ENCODE data around the gene CCDC60. TPM values are rescaled to one million over a fixed set of nuclear protein-coding genes. Genes with fewer than 3 reads are reported as not detected.

CCDC60 gene
- total and polyA plus RNA-seq, 5 experiments from 2014 or later, result not detected

DNA sequence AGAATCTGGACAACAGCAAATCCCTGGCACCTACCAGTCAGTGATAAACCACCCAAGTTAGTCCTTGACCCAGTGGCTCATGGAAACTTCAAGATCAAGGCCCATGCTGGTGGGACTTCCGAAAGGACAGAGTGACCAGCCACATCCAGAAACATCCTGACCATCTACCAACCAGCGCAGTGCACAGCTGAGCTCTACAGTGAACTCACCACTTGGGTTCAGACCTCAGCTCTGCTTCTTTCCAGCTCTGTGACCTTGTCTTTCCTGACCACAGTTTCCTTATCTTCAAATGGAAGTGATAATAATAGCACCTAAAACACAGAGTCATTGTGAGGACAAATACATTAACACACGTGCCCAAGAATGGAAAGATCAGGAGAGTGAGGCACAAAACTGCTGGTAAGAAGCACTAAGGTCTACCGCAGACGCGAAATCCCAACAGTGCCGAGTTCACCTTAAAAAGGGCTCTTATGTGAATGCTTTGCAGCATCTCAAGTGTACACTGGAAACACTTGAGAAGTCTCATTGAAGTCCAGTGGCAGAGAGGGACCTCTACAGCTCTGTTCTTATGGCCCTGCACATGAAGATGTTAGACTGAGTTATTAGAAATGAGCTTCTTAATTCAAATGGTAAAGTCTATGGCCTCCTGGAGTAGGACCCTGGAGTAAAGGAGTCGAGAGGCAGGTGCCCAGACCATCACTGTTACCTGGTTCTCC, 128.8 kb downstream of the CCDC60 start:
- POLR2A ChIA-PET, result no interaction called here
- no peak for DNase-seq
- Mint-ChIP-seq H3K36me3 (peaks cover 0 to 10% (median 0%) of the 10 kb centered on the region in 3 donors), H3K27ac (no peak overlapping the region), H3K4me1 (no peaks in the 10 kb centered on the region), H3K9me3 (peaks cover 0 to 29% (median 5%) of the 10 kb centered on the region in 9 donors), H3K27me3 (peaks cover 6 to 22% (median 11%) of the 10 kb centered on the region in 5 donors), H3K4me3 (no peak overlapping the region)
- no peak for ATAC-seq

DNA sequence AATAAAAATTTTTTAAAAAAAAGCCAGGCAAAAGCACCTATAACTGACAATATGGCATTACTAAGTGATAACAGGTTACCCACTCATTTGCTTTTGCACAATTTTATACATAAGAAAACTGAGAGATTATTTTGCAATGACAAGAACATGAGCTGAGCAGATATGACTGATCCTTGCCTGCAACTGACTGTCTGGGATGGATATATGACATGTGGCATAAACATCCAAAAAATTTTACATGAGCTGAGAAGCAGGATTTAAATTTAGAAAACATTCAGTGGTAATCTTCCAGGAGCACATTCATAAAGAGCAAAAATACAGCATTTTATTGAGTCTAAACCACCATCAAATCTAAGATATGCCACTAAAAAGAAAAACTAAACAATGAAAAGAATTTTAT, 133.8 kb downstream of the CCDC60 start:
- Mint-ChIP-seq H3K27me3 (peaks cover 3 to 21% (median 9%) of the 10 kb centered on the region in 5 donors), H3K36me3 (no peaks in the 10 kb centered on the region), H3K4me3 (no peak overlapping the region), H3K4me1 (no peaks in the 10 kb centered on the region), H3K9me3 (peaks cover 0 to 4% (median 0%) of the 10 kb centered on the region in 9 donors), H3K27ac (no peak overlapping the region)
- POLR2A ChIA-PET, result no interaction called here
- DNase-seq (no peak), ATAC-seq (no peak)

DNA sequence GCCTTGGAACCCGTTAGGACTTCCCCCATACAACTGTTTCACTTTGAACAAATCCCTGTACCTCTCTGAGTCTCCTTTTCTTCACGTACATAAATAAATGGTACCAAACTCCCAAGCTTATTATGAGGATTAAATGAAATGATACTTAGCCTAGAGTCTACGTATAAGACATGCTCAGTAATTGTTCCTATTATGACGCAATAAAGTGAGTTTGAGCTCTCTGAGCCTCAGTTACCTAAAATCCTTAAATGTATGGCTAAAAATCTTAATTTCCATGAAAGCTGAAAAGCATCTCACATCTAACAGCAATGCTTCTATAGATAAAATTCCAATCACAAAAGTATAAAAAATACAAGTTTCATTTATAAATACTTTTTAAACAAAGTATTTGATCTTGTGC, 141.1 kb downstream of the CCDC60 start:
- Mint-ChIP-seq H3K27ac (no peak overlapping the region), H3K9me3 (peaks cover 0 to 5% (median 2%) of the 10 kb centered on the region in 9 donors), H3K36me3 (no peaks in the 10 kb centered on the region), H3K4me3 (no peak overlapping the region), H3K4me1 (no peaks in the 10 kb centered on the region), H3K27me3 (peaks cover 0 to 8% (median 6%) of the 10 kb centered on the region in 5 donors)
- POLR2A ChIA-PET, result no interaction called here
- DNase-seq (no peak), ATAC-seq (no peak)

DNA sequence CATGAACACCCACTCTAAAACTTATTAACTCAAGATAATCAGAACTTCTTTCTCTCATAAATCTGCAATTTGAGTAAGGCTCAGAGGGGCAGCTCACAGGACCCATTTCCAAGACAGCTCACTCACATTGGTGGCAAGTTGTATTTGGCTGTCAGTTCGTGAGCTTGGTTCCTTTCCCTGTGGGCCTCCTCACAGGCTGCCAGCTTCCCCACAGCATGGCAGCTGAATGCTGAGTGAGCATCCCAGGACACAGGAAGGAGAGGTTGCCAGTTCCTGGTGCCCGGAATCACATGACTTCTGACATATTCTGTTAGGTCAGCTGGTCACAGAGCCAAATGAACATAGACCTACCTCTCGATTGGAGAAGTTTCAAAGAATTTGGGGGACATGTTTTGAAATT, 142.4 kb downstream of the CCDC60 start:
- no peaks in the 10 kb centered on the region for H3K36me3 Mint-ChIP-seq
- no peak for ATAC-seq
- POLR2A ChIA-PET, result no interaction called here
- H3K4me3 Mint-ChIP-seq, result no peak overlapping the region
- peaks cover 0 to 5% (median 2%) of the 10 kb centered on the region in 9 donors for H3K9me3 Mint-ChIP-seq
- peaks cover 0 to 8% (median 4%) of the 10 kb centered on the region in 5 donors for H3K27me3 Mint-ChIP-seq
- no peak for DNase-seq
- no peaks in the 10 kb centered on the region for H3K4me1 Mint-ChIP-seq
- H3K27ac Mint-ChIP-seq, result no peak overlapping the region

DNA sequence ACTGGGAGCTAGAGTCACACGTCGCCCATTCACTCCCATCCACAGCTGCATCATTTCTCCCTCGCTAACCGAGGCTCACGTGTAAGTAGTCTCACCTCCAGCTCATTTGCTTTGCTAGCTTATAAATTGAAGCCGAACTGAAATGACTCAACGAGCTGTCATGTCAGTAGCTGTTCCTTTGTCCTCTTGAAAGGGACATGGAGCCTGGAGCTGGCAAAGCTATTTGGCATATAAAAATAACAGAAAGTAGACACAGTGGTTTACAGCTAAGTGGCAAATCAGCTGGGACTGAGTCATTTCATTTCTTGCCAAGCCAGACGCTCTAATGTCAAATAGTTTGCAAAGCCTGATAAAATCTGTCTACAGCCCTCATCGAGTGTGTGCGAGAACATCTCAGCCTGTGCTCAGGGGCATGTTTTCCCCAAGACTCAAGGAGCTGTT, 144.6 kb downstream of the CCDC60 start:
- POLR2A ChIA-PET, result no interaction called here
- no peak for DNase-seq
- Mint-ChIP-seq H3K27ac (no peak overlapping the region), H3K4me1 (no peaks in the 10 kb centered on the region), H3K27me3 (peaks cover 0 to 4% (median 3%) of the 10 kb centered on the region in 5 donors), H3K36me3 (no peaks in the 10 kb centered on the region), H3K9me3 (peaks cover 0 to 6% (median 3%) of the 10 kb centered on the region in 9 donors), H3K4me3 (no peak overlapping the region)
- ATAC-seq, result no peak

DNA sequence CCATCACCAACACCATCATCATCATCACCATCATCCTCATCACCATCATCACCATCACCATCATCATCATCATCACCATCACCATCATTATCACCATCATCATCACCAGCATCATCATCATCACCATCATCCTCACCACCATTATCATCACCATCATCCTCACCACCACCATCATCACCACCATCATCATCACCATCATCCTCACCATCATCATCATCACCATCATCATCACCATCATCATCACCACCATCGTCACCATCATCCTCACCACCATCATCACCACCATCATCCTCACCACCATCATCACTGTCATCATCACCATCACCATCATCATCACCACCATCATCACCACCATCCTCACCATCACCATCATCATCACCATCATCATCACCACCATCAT, 146.0 kb downstream of the CCDC60 start:
- no peak for ATAC-seq
- Mint-ChIP-seq H3K27me3 (peaks cover 3 to 11% (median 10%) of the 10 kb centered on the region in 5 donors), H3K9me3 (peaks cover 0 to 7% (median 4%) of the 10 kb centered on the region in 9 donors), H3K4me1 (no peaks in the 10 kb centered on the region), H3K36me3 (no peaks in the 10 kb centered on the region), H3K4me3 (no peak overlapping the region), H3K27ac (no peak overlapping the region)
- POLR2A ChIA-PET, result no interaction called here
- DNase-seq, result no peak

DNA sequence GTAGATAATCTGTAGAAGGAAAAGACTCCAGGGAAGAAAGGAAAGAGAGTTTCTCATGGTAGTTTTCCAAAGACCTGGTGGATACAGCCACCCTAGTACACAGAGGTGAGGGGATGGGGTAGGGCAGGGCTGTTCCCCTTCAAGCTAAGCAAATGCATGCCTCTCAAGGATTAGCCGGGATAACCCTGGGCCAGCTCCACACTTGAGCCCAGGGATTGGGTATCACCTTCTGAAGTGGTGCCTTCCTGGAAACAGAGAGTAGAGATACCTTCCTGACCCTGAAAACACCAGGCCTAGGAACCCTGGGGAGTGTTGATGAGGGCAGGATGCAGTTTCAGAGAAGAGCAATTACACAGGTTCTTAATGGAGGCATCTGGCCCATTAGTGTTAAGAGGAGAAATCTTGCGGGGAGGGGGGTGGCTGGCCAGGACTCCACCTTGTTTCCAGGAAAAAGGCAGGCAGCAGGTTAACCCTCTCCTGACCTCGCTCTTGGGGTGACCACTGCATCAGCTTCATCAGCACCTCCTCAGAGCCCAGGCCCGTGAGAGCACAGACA, 152.1 kb downstream of the CCDC60 start:
- H3K36me3 Mint-ChIP-seq, result no peaks in the 10 kb centered on the region
- DNase-seq (no peak), ATAC-seq (no peak)
- H3K4me1 Mint-ChIP-seq, result no peaks in the 10 kb centered on the region
- POLR2A ChIA-PET, result no interaction called here
- H3K9me3 Mint-ChIP-seq, result peaks cover 0 to 5% (median 0%) of the 10 kb centered on the region in 9 donors
- H3K27me3 Mint-ChIP-seq, result peaks cover 11 to 60% (median 31%) of the 10 kb centered on the region in 5 donors
- H3K4me3 Mint-ChIP-seq, result no peak overlapping the region
- no peak overlapping the region for H3K27ac Mint-ChIP-seq

DNA sequence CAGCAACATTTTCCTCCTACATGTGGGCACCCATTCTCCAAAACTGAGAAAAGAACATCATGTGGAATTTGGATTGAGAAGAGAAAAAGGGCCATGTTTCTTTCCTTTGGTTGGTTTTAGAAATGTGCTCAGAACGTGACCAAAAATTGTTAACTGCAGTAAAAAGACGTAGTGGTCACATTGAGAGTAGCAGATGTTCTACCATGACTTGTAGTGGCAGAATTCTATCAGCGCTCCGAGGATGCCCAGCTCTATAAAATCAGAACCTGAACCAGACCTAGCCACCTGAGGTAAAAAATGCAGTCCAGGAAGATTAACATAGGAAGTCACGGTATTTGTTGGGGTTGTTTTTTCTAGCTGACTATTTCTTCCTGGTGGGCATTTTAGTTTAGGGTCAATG, 157.3 kb downstream of the CCDC60 start:
- Mint-ChIP-seq H3K4me1 (no peaks in the 10 kb centered on the region), H3K27ac (no peak overlapping the region), H3K4me3 (no peak overlapping the region), H3K36me3 (no peaks in the 10 kb centered on the region), H3K9me3 (no peaks in the 10 kb centered on the region), H3K27me3 (peaks cover 8 to 72% (median 36%) of the 10 kb centered on the region in 5 donors)
- DNase-seq (no peak), ATAC-seq (no peak)
- POLR2A ChIA-PET, result no interaction called here

DNA sequence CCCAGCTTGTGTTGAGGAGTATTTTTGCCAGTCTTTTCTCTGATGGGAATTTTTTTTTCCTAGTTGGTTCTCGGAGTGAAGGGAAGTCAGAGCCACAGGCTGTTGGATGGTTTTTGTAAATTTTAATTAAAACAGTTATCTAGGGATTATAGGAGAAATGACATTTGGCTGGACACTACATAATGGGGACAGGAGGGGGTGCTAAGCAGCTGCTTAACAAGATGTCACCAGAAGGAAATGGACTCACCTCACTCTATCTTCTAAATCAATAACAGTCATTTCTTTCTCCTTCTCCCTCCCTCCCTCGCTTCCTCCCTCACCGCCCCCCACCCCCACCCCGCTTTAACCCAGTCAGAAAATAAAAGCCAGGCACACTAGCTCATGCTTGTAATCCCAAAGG, 165.7 kb downstream of the CCDC60 start:
- POLR2A ChIA-PET, result no interaction called here
- Mint-ChIP-seq H3K36me3 (no peaks in the 10 kb centered on the region), H3K4me3 (no peak overlapping the region), H3K9me3 (peaks cover 0 to 5% (median 0%) of the 10 kb centered on the region in 9 donors), H3K27ac (peak overlapping the region in 1 of 10 donors; percentile 21), H3K4me1 (no peaks in the 10 kb centered on the region), H3K27me3 (peaks cover 12 to 43% (median 32%) of the 10 kb centered on the region in 5 donors)
- ATAC-seq (no peak), DNase-seq (no peak)

DNA sequence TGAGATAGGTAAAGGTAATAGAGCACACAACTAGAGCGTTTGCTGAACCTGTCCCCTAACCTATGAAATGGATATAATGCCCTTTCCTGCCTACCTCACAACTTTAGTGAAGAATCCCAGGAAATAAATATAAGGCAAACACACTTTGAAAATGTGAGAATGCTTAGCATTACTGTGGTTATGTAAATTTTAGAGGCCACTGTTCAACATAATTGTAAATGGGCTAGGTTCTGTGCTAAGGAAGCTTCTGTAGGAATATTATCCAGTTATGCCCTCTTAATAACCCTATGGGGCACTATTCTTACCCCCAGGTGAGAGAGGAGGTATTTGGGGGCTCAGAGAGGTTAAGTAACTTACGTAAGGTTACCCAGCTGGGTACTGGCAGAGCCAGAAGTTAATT, 166.5 kb downstream of the CCDC60 start:
- H3K27me3 Mint-ChIP-seq, result peaks cover 12 to 38% (median 35%) of the 10 kb centered on the region in 5 donors

DNA sequence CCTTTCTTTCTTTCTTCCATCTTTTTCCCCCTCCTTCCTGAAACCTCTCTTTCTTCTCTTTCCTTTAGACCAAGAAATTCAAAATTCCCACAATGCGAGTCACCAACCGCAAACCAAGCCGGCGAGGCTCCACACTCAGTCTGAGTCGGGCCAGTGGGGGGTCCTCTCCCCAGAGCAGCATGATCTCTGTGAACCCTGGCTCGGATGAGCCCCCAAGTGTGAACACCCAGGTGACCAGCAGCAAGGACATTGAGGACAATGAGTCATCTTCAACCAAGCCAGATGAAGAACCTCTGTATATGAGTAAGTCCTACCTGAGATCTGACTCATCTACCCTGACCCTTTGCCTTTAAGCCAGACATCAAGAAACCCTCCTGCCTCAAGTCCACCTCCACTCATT, 170.5 kb downstream of the CCDC60 start:
- peaks cover 0 to 4% (median 0%) of the 10 kb centered on the region in 9 donors for H3K9me3 Mint-ChIP-seq
- H3K27me3 Mint-ChIP-seq, result peaks cover 8 to 28% (median 27%) of the 10 kb centered on the region in 5 donors
- POLR2A ChIA-PET, result no interaction called here
- no peak overlapping the region for H3K4me3 Mint-ChIP-seq
- H3K36me3 Mint-ChIP-seq, result no peaks in the 10 kb centered on the region
- H3K27ac Mint-ChIP-seq, result no peak overlapping the region
- DNase-seq (no peak), ATAC-seq (no peak)
- H3K4me1 Mint-ChIP-seq, result no peaks in the 10 kb centered on the region

More for the DNA sequence above, 166.5 kb downstream of the CCDC60 start:
- DNase-seq, result no peak
- H3K36me3 Mint-ChIP-seq, result no peaks in the 10 kb centered on the region
- peaks cover 0 to 5% (median 0%) of the 10 kb centered on the region in 9 donors for H3K9me3 Mint-ChIP-seq
- no peak for ATAC-seq
- H3K4me3 Mint-ChIP-seq, result no peak overlapping the region
- no peaks in the 10 kb centered on the region for H3K4me1 Mint-ChIP-seq
- POLR2A ChIA-PET, result no interaction called here
- H3K27ac Mint-ChIP-seq, result no peak overlapping the region

DNA sequence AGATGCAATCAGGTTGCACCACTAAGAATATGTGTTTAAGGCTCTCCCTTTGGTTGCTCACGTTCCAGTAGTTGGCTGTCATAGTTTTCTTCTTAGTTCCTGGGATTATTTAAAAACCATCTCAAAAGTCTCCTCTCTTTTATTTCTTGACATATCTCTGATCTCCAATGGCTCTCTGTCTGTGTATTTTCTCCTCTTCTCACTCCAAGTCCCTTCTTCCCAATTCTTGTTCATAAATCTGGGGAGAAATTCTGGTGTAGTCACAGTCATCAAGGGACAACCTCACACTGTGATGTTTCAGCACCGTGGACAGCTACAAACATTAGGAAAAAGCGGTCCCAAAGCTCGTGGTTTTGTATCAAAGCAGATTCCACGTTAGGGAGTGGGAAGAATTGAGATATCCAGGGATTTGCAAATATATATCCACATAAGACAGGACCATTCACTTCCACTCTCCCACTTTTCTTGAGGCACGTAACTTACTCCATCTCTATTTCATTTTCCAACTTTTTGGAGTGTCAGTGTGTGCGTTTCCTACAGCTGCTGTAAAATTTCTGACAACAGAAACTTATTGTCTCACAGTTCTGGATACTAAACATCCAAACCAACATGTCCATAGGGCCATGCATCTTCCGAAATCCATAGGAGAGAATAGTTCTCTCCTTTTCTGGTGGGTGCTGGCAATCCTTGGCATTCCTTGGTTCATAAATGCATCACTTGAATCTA, 178.4 kb downstream of the CCDC60 start:
- Mint-ChIP-seq H3K27me3 (peaks cover 6 to 42% (median 21%) of the 10 kb centered on the region in 5 donors), H3K9me3 (peaks cover 0 to 9% (median 0%) of the 10 kb centered on the region in 9 donors), H3K4me1 (no peaks in the 10 kb centered on the region), H3K36me3 (peaks cover 0 to 7% (median 0%) of the 10 kb centered on the region in 3 donors), H3K4me3 (no peak overlapping the region), H3K27ac (no peak overlapping the region)
- POLR2A ChIA-PET, result no interaction called here
- no peak for ATAC-seq
- no peak for DNase-seq

DNA sequence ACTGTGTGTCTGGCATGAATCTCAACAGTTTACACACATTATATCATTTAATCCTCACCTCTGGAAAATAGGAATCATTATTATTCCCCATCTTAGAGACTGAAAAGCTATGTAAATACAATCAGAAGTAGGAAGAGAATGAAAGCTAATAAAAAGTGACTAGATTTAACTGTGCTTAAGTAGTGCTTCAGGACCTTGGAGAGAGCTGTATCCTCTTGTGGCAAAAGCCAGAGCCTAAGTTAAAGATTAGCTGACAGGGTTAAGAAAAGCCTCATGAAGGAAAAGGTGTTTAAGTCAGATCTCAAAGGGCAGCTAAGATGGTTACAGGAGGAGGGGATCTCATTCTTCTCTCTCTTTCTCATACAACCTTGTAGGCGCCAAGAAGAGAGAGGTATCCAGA, 193.7 kb downstream of the CCDC60 start:
- no peak overlapping the region for H3K4me3 Mint-ChIP-seq
- H3K27ac Mint-ChIP-seq, result no peak overlapping the region
- POLR2A ChIA-PET, result no interaction called here
- H3K9me3 Mint-ChIP-seq, result peaks cover 0 to 23% (median 6%) of the 10 kb centered on the region in 9 donors
- no peaks in the 10 kb centered on the region for H3K36me3 Mint-ChIP-seq
- no peaks in the 10 kb centered on the region for H3K4me1 Mint-ChIP-seq
- DNase-seq, result no peak
- peaks cover 5 to 29% (median 7%) of the 10 kb centered on the region in 5 donors for H3K27me3 Mint-ChIP-seq
- ATAC-seq, result no peak

All from naive thymus-derived CD8-positive, alpha-beta T cell (primary cell).